Body of pancreas (tissue), 4 donors: ENCODE data around the gene EIF4A2.

Source experiments
- POLR2A ChIP-seq, 3 donors: fragments of 450-650 bp; IDR thresholded peaks; one replicate each; pipeline ENCODE4 v1.6.1; 2016; ENCODE audit warnings: antibody characterized with exemption in 3 of 3, mild to moderate bottlenecking in 2 of 3
- TF ChIP-seq, protein P1 (sequence below), 7 experiments: fragments of 450-650 bp in 4 of 7; fragments of 200-600 bp in 3 of 7; sonication (generic) in 3 of 7; IDR thresholded peaks; one replicate each; pipeline ENCODE4 v1.5.1; 2016 to 2019; ENCODE audit warnings: antibody characterized with exemption in 7 of 7

DNA sequence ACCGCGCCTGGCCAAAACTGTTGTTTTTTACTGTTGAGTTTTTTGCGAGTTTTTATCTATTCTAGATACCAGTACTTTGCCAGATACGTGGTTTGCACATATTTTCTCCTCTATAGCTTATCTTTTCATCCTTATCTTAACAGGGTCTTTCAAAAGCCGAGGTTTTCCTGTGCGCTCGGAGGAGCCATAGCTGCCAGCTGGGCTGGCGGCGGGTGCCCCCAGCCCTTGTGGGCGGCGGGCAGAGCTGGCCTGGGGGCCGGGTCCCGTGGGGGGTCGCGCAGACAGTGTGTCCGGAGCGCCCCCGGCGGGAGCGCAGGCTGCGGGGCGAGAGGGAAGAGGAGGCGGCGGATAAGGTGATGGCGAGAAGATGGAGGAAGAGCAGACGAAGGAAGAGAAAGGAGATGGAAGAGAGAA lies 11.1 kb upstream of the EIF4A2 start:
- no peak for TF ChIP-seq POLR2A (IDR thresholded peaks at IDR 0.05)
- TF ChIP-seq, protein P1, sequence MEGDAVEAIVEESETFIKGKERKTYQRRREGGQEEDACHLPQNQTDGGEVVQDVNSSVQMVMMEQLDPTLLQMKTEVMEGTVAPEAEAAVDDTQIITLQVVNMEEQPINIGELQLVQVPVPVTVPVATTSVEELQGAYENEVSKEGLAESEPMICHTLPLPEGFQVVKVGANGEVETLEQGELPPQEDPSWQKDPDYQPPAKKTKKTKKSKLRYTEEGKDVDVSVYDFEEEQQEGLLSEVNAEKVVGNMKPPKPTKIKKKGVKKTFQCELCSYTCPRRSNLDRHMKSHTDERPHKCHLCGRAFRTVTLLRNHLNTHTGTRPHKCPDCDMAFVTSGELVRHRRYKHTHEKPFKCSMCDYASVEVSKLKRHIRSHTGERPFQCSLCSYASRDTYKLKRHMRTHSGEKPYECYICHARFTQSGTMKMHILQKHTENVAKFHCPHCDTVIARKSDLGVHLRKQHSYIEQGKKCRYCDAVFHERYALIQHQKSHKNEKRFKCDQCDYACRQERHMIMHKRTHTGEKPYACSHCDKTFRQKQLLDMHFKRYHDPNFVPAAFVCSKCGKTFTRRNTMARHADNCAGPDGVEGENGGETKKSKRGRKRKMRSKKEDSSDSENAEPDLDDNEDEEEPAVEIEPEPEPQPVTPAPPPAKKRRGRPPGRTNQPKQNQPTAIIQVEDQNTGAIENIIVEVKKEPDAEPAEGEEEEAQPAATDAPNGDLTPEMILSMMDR (IDR thresholded peaks at IDR 0.05): no peak
